ENCODE results near the gene EPS15. TPM values are rescaled to one million over a fixed set of nuclear protein-coding genes. Genes with fewer than 3 reads are reported as not detected.

Gene EPS15
- total and polyA plus RNA-seq, 2 donors (not counting 1 experiment from before 2014, with no cell fraction given): 40.3 to 151 TPM

DNA sequence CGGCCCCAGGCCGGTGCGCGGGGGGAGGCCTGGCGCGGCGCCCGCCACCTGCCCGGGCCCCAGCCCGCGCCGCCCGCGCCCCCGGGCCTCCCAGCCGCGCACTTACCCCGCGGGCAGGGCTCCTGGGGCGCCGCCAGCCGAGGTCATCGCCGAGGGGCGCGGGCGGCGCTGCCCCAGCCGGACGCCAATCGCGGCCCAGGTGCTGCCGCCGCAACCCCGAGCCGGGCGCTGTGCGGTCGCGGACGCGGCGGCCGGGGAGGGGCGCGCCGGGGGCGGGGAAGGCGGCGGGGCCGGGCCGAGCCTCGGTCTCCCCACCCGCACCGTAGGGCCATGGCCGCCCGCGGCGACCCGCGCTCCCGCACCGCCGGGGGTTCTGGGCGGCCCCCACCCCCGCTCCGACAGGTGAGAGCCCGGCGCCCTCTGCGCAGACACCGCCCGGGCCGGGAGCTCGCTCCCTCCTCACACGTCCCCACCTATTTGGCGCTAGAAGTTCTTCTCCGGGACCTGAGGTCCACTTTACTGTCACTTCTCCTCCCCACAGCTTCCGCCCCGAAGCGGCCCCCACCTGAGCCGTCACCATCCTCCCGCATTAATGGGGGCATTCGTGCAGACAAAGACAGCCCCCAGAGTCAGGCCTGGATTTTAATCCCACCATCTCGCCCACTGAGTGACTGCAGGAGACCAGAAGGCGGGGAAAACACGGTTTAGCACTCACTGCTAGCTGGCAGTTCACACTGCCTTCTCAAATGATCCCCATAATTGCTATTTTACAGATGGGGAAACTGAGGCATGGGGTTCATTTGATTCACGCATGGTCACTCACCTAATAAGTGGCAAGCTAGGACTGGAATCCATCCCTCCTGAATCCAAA, 188.5 kb downstream of the EPS15 start, which contains the start of gene TTC39A:
TSS of gene TTC39A (minus strand) at position 232 of the 871 bp plus-strand sequence. CDS start at position 147, 85 bp downstream.
- ChIA-PET POLR2A (no interaction called here), CTCF (no interaction called here)
- peaks cover 0 to 35% (median 14%) of the 10 kb centered on the region in 4 experiments for H3K27me3 ChIP-seq (replicated peaks in 1 of 4; ENCODE audit: control extremely low read depth in 1 of 4, control insufficient read depth in 3 of 4, insufficient read depth in 4 of 4, low read length in 3 of 4)
- ATAC-seq (ENCODE audit: low read depth) (peak; percentile 36), DNase-seq (no peak)
- intact Hi-C loops (cut with micrococcal nuclease): no loop called here
- no peaks in the 10 kb centered on the region for H3K79me2 ChIP-seq (ENCODE audit: control insufficient read depth, insufficient read depth, low read length)
- no peak for TF ChIP-seq EZH2 (IDR thresholded peaks at IDR 0.05; ENCODE audit: borderline replicate concordance, insufficient read depth, low read depth, low read length, poor library complexity, severe bottlenecking)
- TF ChIP-seq, protein P1, sequence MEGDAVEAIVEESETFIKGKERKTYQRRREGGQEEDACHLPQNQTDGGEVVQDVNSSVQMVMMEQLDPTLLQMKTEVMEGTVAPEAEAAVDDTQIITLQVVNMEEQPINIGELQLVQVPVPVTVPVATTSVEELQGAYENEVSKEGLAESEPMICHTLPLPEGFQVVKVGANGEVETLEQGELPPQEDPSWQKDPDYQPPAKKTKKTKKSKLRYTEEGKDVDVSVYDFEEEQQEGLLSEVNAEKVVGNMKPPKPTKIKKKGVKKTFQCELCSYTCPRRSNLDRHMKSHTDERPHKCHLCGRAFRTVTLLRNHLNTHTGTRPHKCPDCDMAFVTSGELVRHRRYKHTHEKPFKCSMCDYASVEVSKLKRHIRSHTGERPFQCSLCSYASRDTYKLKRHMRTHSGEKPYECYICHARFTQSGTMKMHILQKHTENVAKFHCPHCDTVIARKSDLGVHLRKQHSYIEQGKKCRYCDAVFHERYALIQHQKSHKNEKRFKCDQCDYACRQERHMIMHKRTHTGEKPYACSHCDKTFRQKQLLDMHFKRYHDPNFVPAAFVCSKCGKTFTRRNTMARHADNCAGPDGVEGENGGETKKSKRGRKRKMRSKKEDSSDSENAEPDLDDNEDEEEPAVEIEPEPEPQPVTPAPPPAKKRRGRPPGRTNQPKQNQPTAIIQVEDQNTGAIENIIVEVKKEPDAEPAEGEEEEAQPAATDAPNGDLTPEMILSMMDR (IDR thresholded peaks at IDR 0.05): no peak
- peak within 1 kb of the TSS; percentile 40 for H3K9ac ChIP-seq (ENCODE audit: low read length)
- Mint-ChIP-seq H3K4me1 (peaks cover 10% of the 10 kb centered on the region), H3K4me3 (peak within 1 kb of the TSS; percentile 81), H3K9me3 (ENCODE audit: insufficient read depth) (no peaks in the 10 kb centered on the region), H3K27ac (no peak within 1 kb of the TSS), H3K27me3 (peaks cover 32% of the 10 kb centered on the region)
- H3K9me3 ChIP-seq (ENCODE audit: control extremely low read depth in 1 of 3, control insufficient read depth in 2 of 3, insufficient read depth in 1 of 3, low read length in 2 of 3): peaks cover 0 to 11% (median 0%) of the 10 kb centered on the region in 3 donors
- H3K4me1 ChIP-seq (ENCODE audit: control insufficient read depth in 2 of 2, insufficient read depth in 2 of 2, low read length in 2 of 2): peaks cover 8 to 12% of the 10 kb centered on the region in 2 donors
- no peak within 1 kb of the TSS for H3K27ac ChIP-seq (ENCODE audit: low read length in 2 of 2)
- peak within 1 kb of the TSS; percentile 51 for H2AFZ ChIP-seq (ENCODE audit: insufficient read depth, low read depth, low read length, poor library complexity, severe bottlenecking)
- H3K4me3 ChIP-seq (ENCODE audit: control extremely low read depth in 1 of 5, extremely low read depth in 1 of 5, insufficient read depth in 1 of 5, low read depth in 2 of 5, low read length in 4 of 5): peak within 1 kb of the TSS in 3 of 5 experiments; percentile 30 to 39 (median 32)
- peak within 1 kb of the TSS; percentile 80 for H3K4me2 ChIP-seq (replicated peaks; ENCODE audit: low read depth, low read length, poor library complexity, severe bottlenecking)
- 3% methylated on average over 86 of the region's 87 CpGs for WGBS (ENCODE audit: insufficient coverage)
- H3K36me3 ChIP-seq (replicated peaks in 1 of 2; ENCODE audit: control extremely low read depth in 1 of 2, control insufficient read depth in 1 of 2, extremely low read depth in 1 of 2, insufficient read depth in 2 of 2, low read length in 1 of 2): no peaks in the 10 kb centered on the region
- H4K20me1 ChIP-seq (ENCODE audit: control insufficient read depth, insufficient read depth, low read length, poor library complexity, severe bottlenecking): no peaks in the 10 kb centered on the region

All from B cell (primary cell).